RWPE1 (cell line): ENCODE data around the gene MYF6.

Experiments
- CTCF ChIA-PET: fragments of 350-600 bp; sonication (Branson Sonifier 250); formaldehyde crosslinking; extraction: SDS; loops from one replicate; lab custom pipeline; 2021; lab: Yijun Ruan, JAX
- POLR2A ChIA-PET: fragments of 400-600 bp; formaldehyde crosslinking; extraction: SDS; loops from one replicate; lab custom pipeline; 2020; ENCODE audit warnings: antibody characterized with exemption; ENCODE audit not compliant: low non-redundant PET; lab: Yijun Ruan, JAX
- DNase-seq: peaks from one replicate; pipeline ENCODE4 v3.0.0; 2012; ENCODE audit warnings: low spot score
- H3K27ac ChIP-seq: fragments of 450-650 bp; 2 replicates; pipeline ENCODE4 v1.5.1; 2017
- CTCF ChIP-seq: fragments of 450-650 bp; conservative IDR thresholded peaks from 2 replicates; pipeline ENCODE4 v1.5.1; 2017; ENCODE audit warnings: low read depth, mild to moderate bottlenecking

The MYF6 gene

DNA sequence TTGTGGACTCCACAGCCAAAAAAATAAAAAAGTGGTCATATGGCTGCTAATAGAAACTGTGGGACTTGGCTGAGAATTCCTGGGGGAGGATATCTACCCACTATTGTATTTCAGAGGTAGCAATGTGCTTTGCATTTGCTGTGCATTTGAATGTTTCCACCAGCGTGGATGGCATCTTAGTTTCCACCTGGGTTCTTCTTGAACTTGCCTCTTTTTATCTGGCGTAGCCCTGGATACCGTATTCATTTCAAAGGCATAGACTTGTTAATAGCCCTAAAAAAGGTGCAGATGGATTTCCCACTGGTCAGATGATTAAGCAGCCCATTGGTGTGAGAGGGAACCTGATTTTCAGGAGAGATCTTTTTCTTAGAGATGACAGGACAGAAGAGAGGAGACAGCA, 7.4 kb downstream of the MYF6 start:
- no peak for DNase-seq
- CTCF ChIA-PET = no interaction called here
- POLR2A ChIA-PET = no interaction called here
- TF ChIP-seq CTCF = no peak
- H3K27ac ChIP-seq = no peak overlapping the region

GRCh38 chr12:80715713-80716249, 8.3 kb downstream of the MYF6 start:
- ChIA-PET POLR2A (no interaction called here), CTCF (no interaction called here)
- no peak overlapping the region for H3K27ac ChIP-seq
- no peak for TF ChIP-seq CTCF
- no peak for DNase-seq

DNA sequence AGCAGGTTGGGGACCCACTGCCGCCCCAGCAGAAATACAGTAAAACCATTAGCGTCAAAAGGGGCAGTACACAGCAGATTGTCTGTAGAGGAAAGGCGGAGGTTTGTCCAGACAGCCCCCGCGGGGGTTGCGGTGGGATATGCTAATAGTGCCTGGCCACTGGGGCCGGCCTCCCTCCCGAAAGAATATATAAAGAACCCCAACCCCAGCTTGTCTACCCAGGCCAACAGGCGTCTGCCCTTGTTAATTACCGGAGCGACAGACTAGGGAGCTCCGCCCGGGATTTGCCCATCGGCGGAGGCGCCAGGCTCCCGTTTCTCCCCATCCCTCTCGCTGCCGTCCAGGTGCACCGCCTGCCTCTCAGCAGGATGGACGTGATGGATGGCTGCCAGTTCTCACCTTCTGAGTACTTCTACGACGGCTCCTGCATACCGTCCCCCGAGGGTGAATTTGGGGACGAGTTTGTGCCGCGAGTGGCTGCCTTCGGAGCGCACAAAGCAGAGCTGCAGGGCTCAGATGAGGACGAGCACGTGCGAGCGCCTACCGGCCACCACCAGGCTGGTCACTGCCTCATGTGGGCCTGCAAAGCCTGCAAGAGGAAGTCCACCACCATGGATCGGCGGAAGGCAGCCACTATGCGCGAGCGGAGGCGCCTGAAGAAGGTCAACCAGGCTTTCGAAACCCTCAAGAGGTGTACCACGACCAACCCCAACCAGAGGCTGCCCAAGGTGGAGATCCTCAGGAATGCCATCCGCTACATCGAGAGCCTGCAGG, 9.4 kb downstream of the MYF6 start, which contains the start of gene MYF5:
TSS of gene MYF5 (plus strand) at position 217 of the 774 bp plus-strand sequence. CDS start at position 369, 152 bp downstream.
- no peak within 1 kb of the TSS for H3K27ac ChIP-seq
- POLR2A ChIA-PET = no interaction called here
- no peak for TF ChIP-seq CTCF
- CTCF ChIA-PET = no interaction called here
- DNase-seq = no peak

- POLR2A ChIA-PET = no interaction called here
- CTCF ChIA-PET = no interaction called here
- H3K27ac ChIP-seq = no peak overlapping the region
- no peak for DNase-seq
- TF ChIP-seq CTCF = no peak
Observed at GRCh38 chr12:80717856-80718255, 10.4 kb downstream of the MYF6 start.

- H3K27ac ChIP-seq = no peak overlapping the region
- no peak for DNase-seq
- ChIA-PET CTCF (interaction anchor here (0.6 kb wide), 1 partner anchor 266 kb away, joined by 3 read pairs; no protein-coding TSS in a partner anchor), POLR2A (no interaction called here)
- no peak for TF ChIP-seq CTCF
Observed at GRCh38 chr12:80720516-80720915, 13.1 kb downstream of the MYF6 start.

- no peak overlapping the region for H3K27ac ChIP-seq
- POLR2A ChIA-PET = no interaction called here
- DNase-seq = no peak
- CTCF ChIA-PET = no interaction called here
- no peak for TF ChIP-seq CTCF
Observed at GRCh38 chr12:80721326-80721725, 13.9 kb downstream of the MYF6 start.
